ENCODE results near the gene QRFPR. TPM values are rescaled to one million over a fixed set of nuclear protein-coding genes. Genes with fewer than 3 reads are reported as not detected.

The QRFPR gene
- total and polyA plus RNA-seq, 2 of the 8 experiments (the other 6 are each of a cell fraction or from before 2014, with no cell fraction given): 1.0 to 2.9 TPM

- TF ChIP-seq CHD7 (IDR thresholded peaks at IDR 0.05; ENCODE audit: insufficient replicate concordance, low read length): no peak
- TF ChIP-seq RXRA (IDR thresholded peaks at IDR 0.05; ENCODE audit: insufficient read depth, low read depth, low read length): no peak
- no peak for TF ChIP-seq RBBP5 (IDR thresholded peaks at IDR 0.05; ENCODE audit: borderline replicate concordance, low read depth, low read length)
- TF ChIP-seq TAF7 (optimal IDR thresholded peaks at IDR 0.05; ENCODE audit: borderline replicate concordance, low read depth, low read length): no peak
- no peak for TF ChIP-seq BRCA1 (IDR thresholded peaks at IDR 0.05; ENCODE audit: low read depth, low read length)
- no peak for TF ChIP-seq CREB1 (IDR thresholded peaks at IDR 0.05)
- no peak for TF ChIP-seq ASH2L (IDR thresholded peaks at IDR 0.05; ENCODE audit: low read length)
- TF ChIP-seq SAP30 (IDR thresholded peaks at IDR 0.05; ENCODE audit: insufficient read depth, insufficient replicate concordance, low read length): no peak
- TF ChIP-seq GTF2F1 (IDR thresholded peaks at IDR 0.05; ENCODE audit: borderline replicate concordance, low read depth, low read length): no peak
- TF ChIP-seq MAFK (IDR thresholded peaks at IDR 0.05; ENCODE audit: low read depth, low read length): no peak
- no peak for TF ChIP-seq SIRT6 (IDR thresholded peaks at IDR 0.05; ENCODE audit: low read length)
- TF ChIP-seq GABPA (IDR thresholded peaks at IDR 0.05; ENCODE audit: borderline replicate concordance, insufficient read depth, low read length): no peak
- no peak for TF ChIP-seq TBP (IDR thresholded peaks at IDR 0.05; ENCODE audit: low read depth, low read length)
Measured at GRCh38 chr4:121299367-121299766, 81.5 kb downstream of the QRFPR start (continued).
